Measurements from ENCODE around the gene PIGO.
A peak's percentile ranks its signal among the peaks of the same experiment; 100 is the strongest.

PIGO gene

GRCh38 chr9:35096035-35096849, at the start of gene PIGO:
Gene PIGO, minus strand, starts transcription at chr9:35096591. Its CDS starts 1,026 bp downstream, at chr9:35095565.
- peak; percentile 74 for DNase-seq

- no peak for DNase-seq
Observed at GRCh38 chr9:35142037-35142436, 45.6 kb upstream of the PIGO start.

- DNase-seq: no peak
Observed at GRCh38 chr9:35140093-35140492, 43.7 kb upstream of the PIGO start.

DNA sequence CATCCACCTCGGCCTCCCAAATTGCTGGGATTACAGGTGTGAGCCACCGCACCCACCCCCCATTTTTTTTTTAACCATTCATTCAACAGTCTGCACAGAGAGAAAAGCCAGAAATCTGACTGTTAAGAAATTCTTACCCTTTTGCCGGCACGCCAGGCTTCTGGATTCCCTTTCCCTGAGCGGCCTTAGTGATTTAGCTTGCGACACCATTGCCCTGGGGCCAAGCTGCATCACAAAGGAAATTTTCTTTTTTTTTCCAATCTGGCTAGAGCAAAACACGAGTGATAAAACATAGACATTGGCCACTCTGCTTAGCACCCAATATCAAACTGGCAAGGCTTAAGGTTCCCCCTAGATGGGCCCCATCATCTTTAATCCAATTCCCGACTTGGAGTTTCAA, 40.5 kb upstream of the PIGO start:
- no peak for DNase-seq

DNA sequence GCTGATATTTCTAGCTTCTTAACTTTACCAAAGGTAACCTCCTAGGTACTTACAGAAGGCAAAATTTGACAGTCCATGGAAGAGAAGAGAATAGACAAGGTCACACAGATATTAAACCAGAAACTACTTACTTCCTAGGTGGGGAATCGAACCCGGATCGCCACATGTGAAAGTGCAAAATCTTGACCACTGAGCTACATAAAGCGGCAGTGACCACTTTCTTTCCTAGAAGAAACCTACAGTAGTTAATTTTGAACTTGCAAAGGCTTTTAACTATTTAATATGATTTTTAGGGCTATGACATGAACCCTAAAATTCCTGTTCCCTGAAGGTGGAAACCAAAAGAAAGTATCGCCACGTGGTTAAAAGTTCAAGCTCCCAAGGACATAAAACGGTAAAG, 39.6 kb upstream of the PIGO start:
- DNase-seq: no peak

- no peak for DNase-seq
Observed at GRCh38 chr9:35134920-35135319, 38.5 kb upstream of the PIGO start.

- peak; percentile 70 for DNase-seq
Observed at GRCh38 chr9:35116898-35117551, 20.6 kb upstream of the PIGO start.

DNA sequence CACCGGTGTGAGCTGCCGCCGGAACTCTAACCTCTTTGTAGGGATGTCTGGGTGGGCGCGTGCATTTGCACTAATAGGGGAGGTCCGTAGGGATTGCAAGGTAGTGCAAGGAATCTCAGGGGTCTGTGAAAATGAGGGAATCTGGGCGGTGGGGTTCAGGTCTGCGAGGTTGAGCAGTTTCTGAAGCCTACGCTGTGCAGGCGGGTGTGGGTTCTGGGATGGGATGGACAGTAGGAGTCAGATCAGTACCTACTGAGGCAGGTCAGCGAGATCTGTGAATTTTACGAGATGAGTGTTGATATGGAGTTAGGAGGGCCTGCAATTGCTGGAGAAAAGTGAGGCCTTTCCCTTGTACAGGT, 20.1 kb upstream of the PIGO start:
- DNase-seq: no peak

GRCh38 chr9:35115680-35116538, 19.5 kb upstream of the PIGO start, which contains the start of gene ATOSB:
Gene ATOSB, minus strand, starts transcription at chr9:35115862. Its CDS starts 7,588 bp downstream, at chr9:35108274.
- DNase-seq: peak; percentile 98

DNA sequence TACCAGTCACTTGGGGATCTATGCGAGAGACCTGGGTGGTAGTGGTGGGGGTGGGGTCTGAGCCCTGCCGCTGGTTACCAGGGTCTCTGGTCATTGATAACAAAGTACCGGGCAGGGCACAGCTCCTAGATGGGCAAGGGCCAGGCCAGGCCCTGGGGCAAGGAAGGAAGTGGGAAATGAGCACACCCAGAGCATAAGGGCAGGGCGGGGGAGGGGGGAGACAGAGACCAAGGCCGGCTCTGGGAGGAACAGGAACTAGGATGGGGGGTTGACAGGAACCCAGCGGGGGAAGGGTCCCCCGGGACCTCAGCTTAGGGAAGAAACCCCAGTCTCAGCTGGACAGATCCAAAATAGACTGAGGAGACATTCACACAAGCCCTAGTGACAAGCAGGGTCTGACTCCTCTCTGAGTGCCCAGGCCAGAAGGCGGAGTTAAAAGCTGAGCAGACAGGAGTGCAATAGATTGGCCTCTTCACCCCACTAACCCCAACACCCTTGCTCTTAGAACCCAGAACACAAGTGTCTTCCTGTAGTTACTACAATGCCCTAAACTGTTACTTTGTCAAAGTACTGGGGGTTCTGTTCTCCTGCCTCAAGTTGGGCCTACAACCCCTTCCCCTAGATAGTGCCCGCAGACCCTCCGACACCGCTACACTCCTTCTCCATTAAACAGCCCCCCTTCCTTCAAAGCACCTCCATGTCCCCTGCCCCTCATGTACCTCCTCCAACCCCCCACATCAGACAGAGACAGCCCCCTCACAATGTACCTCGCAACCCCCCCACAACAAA, 18.6 kb upstream of the PIGO start:
- DNase-seq: no peak

DNA sequence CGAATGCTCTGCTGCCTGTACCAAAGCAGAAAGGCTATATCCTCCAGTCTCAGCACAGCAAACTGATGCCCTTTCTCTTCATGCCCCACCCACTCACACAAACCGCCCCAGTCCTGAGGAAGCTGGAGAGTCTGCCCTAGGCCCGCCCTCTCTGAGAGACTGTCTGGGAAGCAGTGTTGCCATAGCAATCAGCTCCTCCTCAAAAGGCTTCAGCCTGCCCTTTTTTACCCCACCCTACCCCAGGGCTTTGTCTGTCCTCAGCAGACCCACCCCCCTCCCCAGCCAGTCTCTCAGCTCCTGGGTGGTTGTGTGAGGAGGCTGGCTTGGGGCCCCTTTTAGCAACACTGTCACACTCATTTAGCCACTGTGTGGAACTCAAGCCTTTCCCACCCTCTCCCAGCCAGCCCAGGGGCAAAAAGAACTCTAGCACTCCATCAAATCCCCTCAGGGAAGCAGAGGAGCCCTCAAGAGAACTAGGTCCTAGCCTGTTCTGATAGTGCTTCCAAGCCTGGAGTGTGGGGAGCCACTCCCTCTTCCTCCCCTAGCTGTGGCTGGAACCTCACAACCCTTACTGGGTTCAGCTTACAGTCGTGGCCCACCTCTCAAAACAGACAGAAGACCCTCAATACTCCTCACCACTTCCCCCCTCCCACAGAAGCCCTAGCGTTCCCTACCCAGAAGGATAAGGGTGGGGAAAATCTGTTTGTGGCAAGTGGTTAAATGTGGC, 17.9 kb upstream of the PIGO start:
- peak; percentile 75 for DNase-seq

DNA sequence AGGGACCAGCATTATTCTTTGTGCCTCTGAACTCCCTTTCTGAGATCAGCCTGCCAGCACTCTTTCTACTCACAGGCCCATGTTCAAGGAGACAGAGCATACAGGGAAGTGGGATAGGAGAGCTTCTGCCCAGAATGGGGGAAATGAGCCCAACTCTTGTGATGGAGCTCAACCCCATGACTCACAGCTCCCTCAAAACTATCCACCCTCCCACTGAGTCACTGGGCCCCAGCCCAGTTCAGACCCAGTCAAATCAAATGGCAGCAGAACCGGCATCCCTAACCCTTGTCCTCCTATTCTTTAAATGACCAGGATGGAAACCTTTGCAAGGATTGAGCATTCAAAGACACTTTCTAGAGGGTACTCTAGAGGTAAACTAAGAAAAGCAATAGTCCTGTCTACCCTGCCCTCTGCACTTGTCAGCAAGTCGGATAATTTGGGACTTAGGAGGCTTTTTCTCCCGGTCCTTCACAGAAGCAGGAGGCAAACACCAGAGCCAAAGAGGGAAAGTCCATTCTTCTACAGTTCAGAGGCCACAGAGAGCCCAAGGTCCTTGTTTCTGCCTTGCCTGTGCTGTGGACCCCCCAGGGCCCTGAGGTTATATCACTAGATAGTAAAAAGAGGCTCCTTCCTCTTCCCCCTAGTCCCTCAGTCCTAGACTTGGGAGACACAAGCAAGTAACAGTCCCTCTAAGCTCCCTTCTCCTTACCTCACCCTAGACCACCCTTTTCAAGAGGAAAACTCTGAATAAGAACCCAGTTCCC, 16.0 kb upstream of the PIGO start:
- DNase-seq: no peak

GRCh38 chr9:35111001-35111933, 14.9 kb upstream of the PIGO start:
- DNase-seq: peak; percentile 93

DNA sequence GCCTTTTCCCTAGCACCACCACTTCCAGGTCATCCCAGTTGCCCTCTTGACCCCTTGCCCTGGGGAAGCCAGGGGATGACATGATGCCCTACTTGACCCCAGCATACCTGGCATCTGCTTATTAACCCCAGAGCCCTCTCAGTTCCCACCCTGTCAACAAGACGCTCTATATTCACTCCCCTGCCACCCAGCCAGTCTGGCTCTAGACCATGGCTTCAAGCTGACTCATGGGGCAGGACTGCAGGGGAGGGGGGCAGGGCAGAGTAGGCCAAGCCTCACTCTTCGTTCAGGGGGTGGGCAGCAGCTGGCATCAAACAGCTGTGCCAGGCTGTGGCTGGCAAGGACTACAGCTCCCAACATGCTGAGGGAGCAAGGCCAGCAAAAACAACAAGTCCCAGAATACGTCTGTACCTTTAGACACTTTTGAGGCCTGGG, 14.0 kb upstream of the PIGO start:
- no peak for DNase-seq

- no peak for DNase-seq
Observed at GRCh38 chr9:35108946-35109575, 12.7 kb upstream of the PIGO start.

DNA sequence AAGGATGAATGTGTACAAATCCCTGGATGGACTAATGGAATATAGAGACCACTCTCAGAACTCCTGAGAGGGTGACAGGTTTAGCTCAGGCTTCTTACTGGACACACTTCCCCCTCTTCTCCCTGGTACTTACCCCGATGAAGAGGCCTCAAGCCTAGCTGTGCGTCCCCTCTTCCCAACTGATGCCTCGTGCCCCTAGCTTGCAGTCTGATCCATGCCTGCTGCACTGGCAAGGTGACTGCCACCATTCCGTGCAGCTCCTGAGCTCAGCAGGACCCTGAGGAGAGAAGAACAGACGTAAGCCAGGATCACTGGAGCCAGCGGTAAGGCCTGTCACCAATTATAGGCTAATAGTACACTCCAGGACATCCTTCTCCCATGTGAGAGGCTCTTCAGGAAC, 12.1 kb upstream of the PIGO start:
- DNase-seq: no peak

DNA sequence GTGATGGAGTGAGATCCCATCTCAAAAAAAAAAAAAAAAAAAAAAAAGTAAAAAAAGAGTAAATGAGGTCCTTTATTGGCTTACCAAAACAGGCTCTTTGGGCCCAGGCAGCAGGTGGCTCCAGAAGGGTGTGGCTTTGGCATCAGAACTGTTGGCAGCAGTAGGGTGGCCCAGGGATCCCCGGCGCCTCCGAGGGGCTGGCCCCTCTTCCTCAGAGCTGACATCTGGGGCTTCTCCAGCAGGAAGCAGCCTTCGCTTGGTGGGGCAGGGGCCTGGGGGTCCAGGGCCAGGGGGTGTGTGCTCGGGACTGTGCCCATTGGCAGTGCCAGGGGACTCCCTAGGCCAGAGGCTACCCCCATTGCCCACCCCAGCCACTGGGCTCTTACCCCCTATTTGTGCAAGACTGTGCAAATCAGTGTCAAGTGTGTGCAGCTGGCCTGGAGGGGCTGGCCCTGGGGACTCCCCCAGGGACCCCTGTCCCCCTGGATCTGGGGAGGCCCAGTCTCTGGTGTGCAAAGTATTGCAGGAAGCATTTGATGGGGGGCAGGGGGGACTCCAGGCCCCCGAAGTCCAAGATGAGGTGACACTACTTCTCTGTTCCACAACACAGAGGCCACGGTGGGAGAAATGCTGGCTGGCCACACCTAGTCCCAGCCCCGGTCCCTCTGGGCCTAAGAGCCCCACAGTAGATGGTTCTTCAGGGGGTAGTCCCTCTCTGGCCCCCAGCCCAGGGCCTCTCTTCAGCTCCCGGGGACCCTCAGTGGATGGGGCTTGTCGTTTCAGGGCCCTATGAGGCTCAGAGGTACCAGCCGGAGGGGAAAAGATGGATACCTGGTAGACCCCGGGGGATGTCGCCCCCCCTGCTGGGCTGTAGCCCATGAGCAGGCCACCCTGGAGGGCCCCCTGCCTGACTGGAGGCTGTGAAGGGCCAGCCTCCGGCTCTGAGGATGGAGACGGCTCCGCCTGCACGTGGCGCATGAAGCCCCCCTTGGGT, 11.2 kb upstream of the PIGO start:
- no peak for DNase-seq

DNA sequence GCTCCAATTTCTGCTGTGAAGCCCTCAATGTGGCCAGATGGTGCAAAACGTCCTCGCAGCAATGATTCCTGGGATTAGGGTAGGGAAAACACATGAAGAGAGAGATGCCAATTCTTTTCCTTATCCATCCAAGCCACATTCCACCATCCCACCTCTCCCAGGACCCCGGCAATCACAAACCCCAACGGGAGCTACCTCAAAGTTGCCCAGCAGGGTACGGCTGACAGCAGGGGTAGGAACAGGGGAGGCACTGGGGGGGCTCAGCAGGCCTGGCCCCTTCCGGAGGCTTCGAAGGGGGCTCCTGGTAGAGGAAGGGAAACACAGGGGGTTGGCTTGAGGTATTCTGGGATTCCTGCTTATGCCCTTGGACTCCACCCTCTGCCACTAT, 9.9 kb upstream of the PIGO start:
- DNase-seq: no peak
